Mesenchymal stem cell (in vitro differentiated cells and primary cell): ENCODE measurements around the gene WARS2.

Source experiments
- DNase-seq: peaks from one replicate; pipeline ENCODE4 v3.0.0-alpha.2; 2013
- H2AFZ ChIP-seq: one replicate; pipeline ENCODE4 v1.6.1; 2013; ENCODE audit warnings: low read depth, mild to moderate bottlenecking, control low read depth, inconsistent platforms, low read length, moderate library complexity
- H2AK5ac ChIP-seq: 2 replicates; pipeline ENCODE4 v1.6.1; 2013; ENCODE audit warnings: low read length, moderate library complexity, mild to moderate bottlenecking, inconsistent platforms; ENCODE audit not compliant: severe bottlenecking
- H2BK120ac ChIP-seq: one replicate; pipeline ENCODE4 v1.6.1; 2013; ENCODE audit warnings: low read depth, mild to moderate bottlenecking, inconsistent platforms, low read length, moderate library complexity
- H2BK12ac ChIP-seq, 2 experiments: one replicate each; pipeline ENCODE4 v1.6.1; 2013; ENCODE audit warnings: inconsistent platforms in 2 of 2, low read length in 2 of 2, mild to moderate bottlenecking in 2 of 2, moderate library complexity in 2 of 2, control low read depth in 1 of 2
- H2BK15ac ChIP-seq: one replicate; pipeline ENCODE4 v1.6.1; 2013; ENCODE audit warnings: mild to moderate bottlenecking, low read depth, inconsistent platforms; ENCODE audit not compliant: poor library complexity, severe bottlenecking
- H2BK5ac ChIP-seq: 2 replicates; pipeline ENCODE4 v1.6.1; 2013; ENCODE audit warnings: low read depth, mild to moderate bottlenecking, low read length, control low read depth, inconsistent platforms; ENCODE audit not compliant: poor library complexity, severe bottlenecking
- H3K14ac ChIP-seq, 2 experiments: one replicate each; pipeline ENCODE4 v1.6.1; 2013; ENCODE audit warnings: inconsistent platforms in 2 of 2, low read length in 2 of 2, control low read depth in 1 of 2, mild to moderate bottlenecking in 1 of 2, moderate library complexity in 1 of 2
- H3K18ac ChIP-seq, 2 experiments: one replicate each; pipeline ENCODE4 v1.6.1; 2013; ENCODE audit warnings: inconsistent platforms in 2 of 2, low read length in 2 of 2, control low read depth in 1 of 2, low read depth in 1 of 2, mild to moderate bottlenecking in 1 of 2
- H3K23ac ChIP-seq, 2 experiments: one replicate each; pipeline ENCODE4 v1.6.1; 2013; ENCODE audit warnings: inconsistent platforms in 2 of 2, low read length in 2 of 2, mild to moderate bottlenecking in 2 of 2, moderate library complexity in 2 of 2, control low read depth in 1 of 2
- H3K27ac ChIP-seq: 2 replicates; pipeline ENCODE4 v1.5.1; 2013; ENCODE audit warnings: mild to moderate bottlenecking, moderate library complexity, low read length, control low read depth, inconsistent platforms; ENCODE audit not compliant: poor library complexity, severe bottlenecking
- H3K27me3 ChIP-seq, 2 experiments: 2 replicates each; pipeline versions ENCODE4 v1.6.1 to v1.7.0; 2013; ENCODE audit warnings: low read length in 2 of 2, mild to moderate bottlenecking in 2 of 2, moderate library complexity in 2 of 2, control low read depth in 1 of 2, inconsistent platforms in 1 of 2; ENCODE audit not compliant: control insufficient read depth in 1 of 2, insufficient read depth in 1 of 2
- H3K36me3 ChIP-seq, 2 experiments: 2 replicates each; pipeline versions ENCODE4 v1.6.1 to v1.7.0; 2013; ENCODE audit warnings: low read length in 2 of 2, control low read depth in 1 of 2, inconsistent platforms in 1 of 2, low read depth in 1 of 2, mild to moderate bottlenecking in 1 of 2; ENCODE audit not compliant: insufficient read depth in 2 of 2, control insufficient read depth in 1 of 2
- H3K4ac ChIP-seq, 2 experiments: one replicate each; pipeline ENCODE4 v1.6.1; 2013; ENCODE audit warnings: inconsistent platforms in 2 of 2, low read length in 2 of 2, mild to moderate bottlenecking in 2 of 2, moderate library complexity in 2 of 2, control low read depth in 1 of 2, low read depth in 1 of 2
- H3K4me1 ChIP-seq: 2 replicates; pipeline ENCODE4 v1.6.1; 2013; ENCODE audit warnings: low read depth, low read length, control low read depth; ENCODE audit not compliant: control insufficient read depth, insufficient read depth
- H3K4me2 ChIP-seq: 2 replicates; pipeline ENCODE4 v1.6.1; 2013; ENCODE audit warnings: low read length, mild to moderate bottlenecking, inconsistent platforms; ENCODE audit not compliant: poor library complexity, severe bottlenecking
- H3K4me3 ChIP-seq, 2 experiments: 2 replicates each; pipeline versions ENCODE4 v1.5.1 to v1.7.0; 2013; ENCODE audit warnings: low read length in 2 of 2, mild to moderate bottlenecking in 2 of 2, control low read depth in 1 of 2, low read depth in 1 of 2; ENCODE audit not compliant: insufficient read depth in 1 of 2
- H3K79me1 ChIP-seq: replicated peaks from 2 replicates; pipeline ENCODE4 v1.6.1; 2013; ENCODE audit warnings: mild to moderate bottlenecking, control low read depth, low read length, inconsistent platforms; ENCODE audit not compliant: poor library complexity, severe bottlenecking
- H3K9ac ChIP-seq: 2 replicates; pipeline ENCODE4 v1.7.0; 2013; ENCODE audit warnings: mild to moderate bottlenecking, low read length, moderate library complexity
- H3K9me3 ChIP-seq: 2 replicates; pipeline ENCODE4 v1.7.0; 2013; ENCODE audit warnings: mild to moderate bottlenecking, low read length; ENCODE audit not compliant: control insufficient read depth
- H4K8ac ChIP-seq: one replicate; pipeline ENCODE4 v1.6.1; 2013; ENCODE audit warnings: inconsistent platforms, mild to moderate bottlenecking, low read length, moderate library complexity
- H4K91ac ChIP-seq: one replicate; pipeline ENCODE4 v1.6.1; 2013; ENCODE audit warnings: mild to moderate bottlenecking, low read length, inconsistent platforms
- WGBS: methylation state at CpG from one replicate; pipeline ENCODE4 v1.1.7; 2013; ENCODE audit warnings: mixed read lengths; 5-methylcytosine and 5-hydroxymethylcytosine counted together

Gene WARS2

GRCh38 chr1:118985640-118986554, 154.6 kb downstream of the WARS2 start:
- WGBS, result 10% methylated on average over 33 of the region's 34 CpGs
- H2AFZ ChIP-seq, result no peak overlapping the region
- peak overlapping the region; percentile 79 for H3K4me2 ChIP-seq
- H2BK5ac ChIP-seq, result peak overlapping the region; percentile 87
- H2BK15ac ChIP-seq, result no peak overlapping the region
- no peak overlapping the region for H4K91ac ChIP-seq
- no peak overlapping the region for H2BK120ac ChIP-seq
- H3K14ac ChIP-seq, result no peak overlapping the region
- peaks cover 13% of the 10 kb centered on the region for H3K4me1 ChIP-seq
- H2BK12ac ChIP-seq, result no peak overlapping the region
- H3K9ac ChIP-seq, result peak overlapping the region; percentile 90
- peak overlapping the region; percentile 98 for H3K27ac ChIP-seq
- H2AK5ac ChIP-seq, result no peak overlapping the region
- H3K18ac ChIP-seq, result no peak overlapping the region
- DNase-seq, result peak; percentile 2
- no peaks in the 10 kb centered on the region for H3K27me3 ChIP-seq
- H4K8ac ChIP-seq, result no peak overlapping the region
- no peak overlapping the region for H3K4ac ChIP-seq
- H3K23ac ChIP-seq, result no peak overlapping the region
- H3K79me1 ChIP-seq, result no peaks in the 10 kb centered on the region
- peaks cover 0 to 14% of the 10 kb centered on the region in 2 experiments for H3K36me3 ChIP-seq
- H3K9me3 ChIP-seq, result no peaks in the 10 kb centered on the region
- H3K4me3 ChIP-seq, result peak overlapping the region; percentile 86 to 89

GRCh38 chr1:118984722-118985639, 155.5 kb downstream of the WARS2 start:
- Histone ChIP-seq H2BK15ac (peak overlapping the region; percentile 75), H2AK5ac (peak overlapping the region; percentile 31), H3K4me2 (peak overlapping the region; percentile 79), H3K4ac (no peak overlapping the region), H3K36me3 (peaks cover 0 to 15% of the 10 kb centered on the region in 2 experiments), H3K14ac (no peak overlapping the region), H3K9ac (peak overlapping the region; percentile 90), H2BK12ac (no peak overlapping the region), H2BK120ac (no peak overlapping the region), H3K23ac (no peak overlapping the region), H3K79me1 (no peaks in the 10 kb centered on the region), H3K27ac (peak overlapping the region; percentile 98), H2BK5ac (peak overlapping the region; percentile 97), H3K4me3 (peak overlapping the region; percentile 57 to 86), H3K4me1 (peaks cover 10% of the 10 kb centered on the region), H3K9me3 (no peaks in the 10 kb centered on the region), H4K91ac (no peak overlapping the region), H4K8ac (no peak overlapping the region), H3K27me3 (no peaks in the 10 kb centered on the region), H2AFZ (no peak overlapping the region), H3K18ac (no peak overlapping the region)
- DNase-seq, result no peak
- 11% methylated on average over 44 of the region's 48 CpGs for WGBS

DNA sequence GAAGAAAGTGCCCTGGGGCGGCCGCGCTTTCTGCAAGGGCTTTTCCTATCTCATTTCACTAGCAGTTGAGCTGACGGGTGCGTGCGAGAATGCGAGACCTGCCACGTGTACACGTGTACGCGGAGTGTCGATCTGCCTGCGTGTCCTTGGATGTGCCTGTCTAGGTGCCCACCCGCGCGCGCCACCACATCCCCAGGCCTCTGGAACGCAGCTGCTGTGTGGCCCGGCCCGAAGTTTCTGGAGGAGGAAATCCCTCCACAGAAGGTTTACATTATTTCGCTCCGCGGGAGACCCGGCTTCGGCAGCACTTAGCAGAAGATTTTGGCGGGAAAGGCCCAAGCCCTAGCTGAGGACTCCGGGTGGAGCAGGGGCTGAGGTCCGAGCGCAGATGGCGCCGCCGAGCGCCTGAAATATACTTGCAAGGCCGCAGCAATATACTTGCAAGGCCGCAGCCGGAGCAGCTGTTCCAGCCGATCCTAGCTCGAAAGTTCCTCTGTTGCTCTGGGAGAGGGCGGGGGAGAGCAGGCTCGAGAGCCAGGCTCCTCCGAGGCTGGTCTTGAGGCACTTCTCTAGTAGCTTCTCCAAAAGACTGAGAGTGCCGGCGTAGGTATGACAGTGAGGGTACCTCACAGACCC, 156.2 kb downstream of the WARS2 start:
- DNase-seq, result peak; percentile 45
- Histone ChIP-seq H2AFZ (no peak overlapping the region), H2BK120ac (no peak overlapping the region), H3K27me3 (no peaks in the 10 kb centered on the region), H3K14ac (no peak overlapping the region), H3K4me2 (peak overlapping the region; percentile 79), H4K8ac (no peak overlapping the region), H2AK5ac (peak overlapping the region; percentile 31), H3K27ac (peak overlapping the region; percentile 98), H2BK5ac (peak overlapping the region; percentile 97), H2BK15ac (no peak overlapping the region), H3K18ac (no peak overlapping the region), H3K9me3 (no peaks in the 10 kb centered on the region), H3K9ac (peak overlapping the region; percentile 90), H3K36me3 (peaks cover 0 to 20% of the 10 kb centered on the region in 2 experiments), H3K4me3 (peak overlapping the region; percentile 49 to 86), H2BK12ac (no peak overlapping the region), H3K4me1 (peaks cover 10% of the 10 kb centered on the region), H3K23ac (no peak overlapping the region), H3K4ac (no peak overlapping the region), H3K79me1 (peaks cover 2% of the 10 kb centered on the region), H4K91ac (no peak overlapping the region)
- 13% methylated on average over 43 of the region's 43 CpGs for WGBS
